Astrocyte of the cerebellum (primary cell): ENCODE measurements around the gene LRP5.

Source experiments
- DNase-seq: peaks from one replicate; pipeline ENCODE4 v3.0.0-alpha.2; 2011; ENCODE audit warnings: low read depth
- H3K4me3 ChIP-seq: 2 replicates; pipeline ENCODE4 v1.5.1; 2011; ENCODE audit warnings: mild to moderate bottlenecking, low read depth, low read length, moderate library complexity
- CTCF ChIP-seq: IDR thresholded peaks from 2 replicates; pipeline ENCODE4 v1.5.1; 2012; ENCODE audit warnings: low read length, low read depth, moderate library complexity, mild to moderate bottlenecking; ENCODE audit errors: missing control alignments
- in situ Hi-C: cut with HindIII; loops from 2 replicates; pipeline ENCODE4 v1.10.0; 2017; ENCODE audit warnings: low sequenced_read_pairs

The LRP5 gene

GRCh38 chr11:68357568-68357967, 45.2 kb downstream of the LRP5 start:
- TF ChIP-seq CTCF, result no peak
- no peak for DNase-seq
- in situ Hi-C loops, result no loop called here
- no peak overlapping the region for H3K4me3 ChIP-seq

GRCh38 chr11:68358416-68358815, 46.0 kb downstream of the LRP5 start:
- in situ Hi-C loops, result no loop called here
- H3K4me3 ChIP-seq, result no peak overlapping the region
- DNase-seq, result no peak
- no peak for TF ChIP-seq CTCF

- in situ Hi-C loops, result no loop called here
- no peak for TF ChIP-seq CTCF
- no peak overlapping the region for H3K4me3 ChIP-seq
- no peak for DNase-seq
These were observed 49.3 kb downstream of the LRP5 start for GRCh38 chr11:68361702-68362101.

GRCh38 chr11:68362801-68363379, 50.5 kb downstream of the LRP5 start:
- in situ Hi-C loops, result no loop called here
- TF ChIP-seq CTCF, result no peak
- H3K4me3 ChIP-seq, result no peak overlapping the region
- DNase-seq, result no peak

- no peak overlapping the region for H3K4me3 ChIP-seq
- in situ Hi-C loops, result no loop called here
- TF ChIP-seq CTCF, result no peak
- no peak for DNase-seq
These were observed 51.4 kb downstream of the LRP5 start for GRCh38 chr11:68363776-68364175.

- in situ Hi-C loops, result no loop called here
- TF ChIP-seq CTCF, result no peak
- DNase-seq, result no peak
These were observed 52.2 kb downstream of the LRP5 start for GRCh38 chr11:68364581-68364980.

More at GRCh38 chr11:68364581-68364980, 52.2 kb downstream of the LRP5 start:
- no peak overlapping the region for H3K4me3 ChIP-seq
